Measurements from ENCODE around the gene ARHGAP20. TPM values are rescaled to one million over a fixed set of nuclear protein-coding genes. Genes with fewer than 3 reads are reported as not detected.
A peak's percentile ranks its signal among the peaks of the same experiment; 100 is the strongest.

The ARHGAP20 gene
- total RNA-seq, 1 experiment from 2014 or later, result 0.75 TPM

DNA sequence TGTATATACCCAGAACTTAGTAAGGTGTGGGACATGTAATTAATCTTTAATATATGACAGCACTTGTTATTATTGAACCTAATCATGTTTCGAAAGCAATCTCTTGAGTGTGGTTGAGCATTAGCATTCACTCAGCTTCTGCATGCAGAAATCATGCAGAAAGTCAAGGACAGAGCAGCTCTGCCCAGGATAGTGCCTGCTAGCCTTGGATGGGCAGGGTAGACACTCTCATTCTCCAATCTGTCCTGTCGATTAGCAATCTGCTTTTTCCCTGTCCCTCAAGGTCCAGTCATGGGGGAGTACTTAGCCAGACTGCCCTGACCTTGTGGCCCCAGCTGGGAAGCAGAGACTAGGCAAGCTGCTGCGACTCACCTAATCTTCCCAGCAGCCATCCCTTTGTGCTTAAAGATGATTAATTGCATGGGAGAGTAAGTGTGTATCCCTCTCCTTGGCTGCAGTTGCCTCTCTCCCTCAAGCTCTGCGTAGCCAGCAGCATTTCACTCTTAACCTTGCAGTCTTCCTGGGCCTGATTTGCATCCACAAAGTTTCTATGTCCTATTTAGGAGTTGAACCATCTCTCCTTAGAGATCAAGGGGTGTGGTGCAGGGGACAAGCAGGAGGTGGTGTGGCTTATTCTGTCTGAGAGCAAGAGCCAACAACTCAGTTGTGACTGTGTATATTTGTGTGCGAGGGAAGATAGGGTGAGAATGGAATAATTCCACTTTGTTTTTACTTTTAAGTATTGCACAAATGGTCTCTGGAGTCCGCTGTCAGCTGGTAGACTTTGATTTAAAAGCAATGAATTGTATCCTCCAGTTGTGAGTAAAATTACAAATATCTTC is 181.1 kb downstream of the ARHGAP20 start:
- DNase-seq (ENCODE audit: low read depth), result peak; percentile 57

DNA sequence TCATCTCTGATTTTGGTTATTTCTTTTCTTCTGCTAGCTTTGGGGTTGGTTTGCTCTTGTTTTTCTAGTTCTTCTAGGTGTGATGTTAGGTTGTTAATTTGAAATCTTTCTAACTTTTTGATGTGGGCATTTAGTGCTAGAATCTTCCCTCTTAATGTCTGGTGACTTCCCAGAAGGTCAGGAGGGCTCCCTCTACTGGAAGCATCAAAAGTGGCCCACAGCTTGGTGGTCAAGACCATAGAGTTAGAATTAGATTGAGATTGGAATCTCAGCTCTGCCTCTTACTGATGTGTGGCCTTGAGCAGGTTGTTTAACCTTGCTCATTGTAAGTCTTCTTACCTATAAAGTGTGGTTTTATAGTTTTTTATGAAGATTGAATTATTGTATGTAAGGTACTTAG is 183.2 kb downstream of the ARHGAP20 start:
- no peak for DNase-seq (ENCODE audit: low read depth)

DNA sequence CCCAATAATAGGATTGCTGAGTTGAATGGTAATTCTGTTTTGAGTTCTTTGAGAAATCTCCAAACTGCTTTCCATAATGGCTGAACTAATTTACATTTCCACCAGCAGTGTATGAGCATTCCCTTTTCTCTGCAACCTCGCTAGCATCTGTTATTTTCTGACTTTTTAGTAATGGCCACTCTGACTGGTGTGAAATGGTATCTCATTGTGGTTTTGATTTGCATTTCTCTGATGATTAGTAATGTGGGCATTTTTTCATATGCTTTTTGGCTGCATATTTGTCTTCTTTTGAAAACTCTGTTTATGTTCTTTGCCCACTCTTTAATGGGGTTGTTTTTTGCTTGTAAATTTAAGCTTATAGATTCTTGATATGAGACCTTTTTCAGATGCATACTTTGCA is 185.1 kb downstream of the ARHGAP20 start:
- peak; percentile 70 for DNase-seq (ENCODE audit: low read depth)
